AG04450 (cell line): ENCODE data around the gene SLC30A7. TPM values are rescaled to one million over a fixed set of nuclear protein-coding genes. Genes with fewer than 3 reads are reported as not detected.
A peak's percentile ranks its signal among the peaks of the same experiment; 100 is the strongest.
"Not testable (repeated sequence)": the region's sequence is repeated elsewhere in the genome, so short reads cannot be mapped to it uniquely, and the experiment has no call there.

Source experiments
- CTCF ChIA-PET: fragments of 300-600, 350-600 bp; formaldehyde crosslinking; extraction: SDS; loops from one replicate; lab custom pipeline; 2022; ENCODE audit warnings: antibody characterized with exemption, inconsistent platforms; lab: Charles Lee
- POLR2A ChIA-PET: fragments of 350-600 bp; formaldehyde crosslinking; extraction: SDS; loops from one replicate; lab custom pipeline; 2021; ENCODE audit warnings: antibody characterized with exemption, inconsistent platforms; lab: Yijun Ruan, JAX
- DNase-seq: peaks from one replicate; pipeline ENCODE4 v3.0.0-alpha.2; 2011; ENCODE audit warnings: low read depth, low spot score
- H3K27ac ChIP-seq: one replicate; pipeline ENCODE4 v1.5.1; 2012; ENCODE audit warnings: low read depth, low read length, control low read depth
- H3K27me3 ChIP-seq: one replicate; pipeline ENCODE4 v1.6.0; 2012; ENCODE audit warnings: low read length; ENCODE audit not compliant: control insufficient read depth, insufficient read depth
- H3K4me3 ChIP-seq: 2 replicates; pipeline ENCODE4 v1.5.1; 2011; ENCODE audit warnings: mild to moderate bottlenecking, low read depth, low read length, control low read depth
- H3K9me3 ChIP-seq: 2 replicates; pipeline ENCODE4 v1.5.1; 2012; ENCODE audit warnings: low read length; ENCODE audit not compliant: control insufficient read depth, insufficient read depth
- CTCF ChIP-seq: IDR thresholded peaks from 2 replicates; pipeline ENCODE4 v1.5.1; 2011; ENCODE audit warnings: low read depth, low read length, control low read depth, inconsistent platforms
- polyA minus RNA-seq: library from RNA; depleted of rRNA, polyadenylated mRNA; stranded (reverse); fragments of >200 nt; gene quantifications from 2 replicates; pipeline ENCODE4 v1.2.3, GENCODE V29; 2011; rRNA and poly(A)+ RNA removed
- polyA plus RNA-seq: library from polyadenylated mRNA; depleted of rRNA; stranded (reverse); fragments of >200 nt; gene quantifications from 2 replicates; pipeline ENCODE4 v1.2.3, GENCODE V29; 2011; rRNA removed

Gene SLC30A7
- polyA plus RNA-seq (15.1 and 15.3 TPM in 2 replicates), polyA minus RNA-seq (31.0 and 39.1 TPM in 2 replicates)

GRCh38 chr1:100895540-100896480, at the start of gene SLC30A7:
Gene SLC30A7 (plus strand): TSS chr1:100896090. CDS start chr1:100896263, 173 bp downstream.
- no peaks in the 10 kb centered on the region for H3K27me3 ChIP-seq
- ChIA-PET POLR2A (interaction anchor here (0.5 to 1.0 kb wide), 2 partner anchors 11 to 340 kb away, joined by 3 to 4 read pairs; no protein-coding TSS in a partner anchor), CTCF (interaction anchor here (1.7 to 3.3 kb wide), 2 partner anchors 28 to 393 kb away, joined by 8 to 15 read pairs; no protein-coding TSS in a partner anchor)
- H3K9me3 ChIP-seq: no peaks in the 10 kb centered on the region
- peak within 1 kb of the TSS; percentile 90 for H3K27ac ChIP-seq
- peak; percentile 49 for DNase-seq
- H3K4me3 ChIP-seq: peak within 1 kb of the TSS; percentile 85
- no peak for TF ChIP-seq CTCF

DNA sequence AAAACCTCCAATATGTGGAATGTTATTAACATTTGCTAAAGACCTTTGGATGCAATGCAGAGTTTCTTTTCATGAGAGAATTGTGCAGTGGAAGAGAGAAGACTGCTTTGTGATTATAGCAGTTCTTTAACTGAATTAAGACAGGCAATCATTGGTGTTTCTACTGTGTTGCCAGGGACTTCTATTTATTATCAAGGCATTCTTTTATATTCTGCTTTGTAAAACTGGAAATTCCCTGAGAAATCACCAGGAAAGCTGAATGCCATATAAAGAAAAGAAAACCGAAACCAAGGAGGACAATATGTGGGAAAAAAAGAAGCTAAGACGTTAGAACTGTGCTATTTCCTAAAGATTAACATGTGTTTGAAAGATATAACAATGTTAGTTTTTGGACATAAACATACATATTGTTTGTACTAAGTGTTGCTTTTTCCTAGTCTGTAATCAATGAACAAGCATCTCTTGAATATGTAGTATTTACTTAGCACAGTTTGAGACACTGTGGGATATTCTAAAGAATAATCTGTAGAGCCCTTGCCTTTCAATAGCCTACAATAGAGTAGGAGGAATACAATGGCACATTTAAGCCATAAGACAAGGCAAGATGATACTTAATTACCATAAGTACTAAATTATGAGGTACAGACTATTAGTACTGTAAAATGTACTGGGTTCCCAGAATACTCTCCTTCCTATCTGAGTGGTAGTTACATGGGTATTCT, 48.4 kb upstream of the SLC30A7 start:
- Histone ChIP-seq H3K27ac (no peak overlapping the region), H3K4me3 (peak overlapping the region; percentile 38), H3K9me3 (peaks cover 2% of the 10 kb centered on the region; the same call in 1 of the 2 replicates), H3K27me3 (no peaks in the 10 kb centered on the region)
- ChIA-PET POLR2A (no interaction called here), CTCF (interaction anchor here (1.6 kb wide), 1 partner anchor 384 kb away, joined by 10 read pairs; no protein-coding TSS in a partner anchor)
- DNase-seq: no peak
- no peak for TF ChIP-seq CTCF

DNA sequence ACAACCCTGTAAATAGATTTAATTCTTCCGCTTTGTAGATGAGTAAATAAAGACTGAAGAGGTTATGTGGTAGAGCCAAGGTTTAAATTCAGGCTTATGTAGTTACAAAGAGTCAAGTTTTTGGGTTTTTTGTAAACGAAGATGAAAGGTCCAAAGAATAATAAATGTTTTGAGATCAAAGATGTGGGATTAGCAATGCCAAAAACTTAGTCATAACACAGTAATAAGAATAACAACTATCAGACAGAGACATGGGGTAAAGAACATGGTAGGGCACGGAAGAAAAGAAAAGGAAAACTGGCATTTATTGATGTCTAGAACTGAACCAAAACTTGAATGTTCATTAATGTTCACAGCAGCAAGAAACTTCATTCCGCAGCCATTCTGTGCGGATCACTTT, 44.2 kb upstream of the SLC30A7 start:
- DNase-seq: no peak
- no peak overlapping the region for H3K27ac ChIP-seq
- H3K9me3 ChIP-seq: peaks cover 3% of the 10 kb centered on the region; the same call in 1 of the 2 replicates
- CTCF ChIA-PET: interaction anchor here (1.1 to 1.6 kb wide), 2 partner anchors 17 to 39 kb away, joined by 3 to 8 read pairs; no protein-coding TSS in a partner anchor
- TF ChIP-seq CTCF: no peak
- no peaks in the 10 kb centered on the region for H3K27me3 ChIP-seq
- POLR2A ChIA-PET: no interaction called here
- H3K4me3 ChIP-seq: no peak overlapping the region

GRCh38 chr1:100852976-100853375, 42.9 kb upstream of the SLC30A7 start:
- Histone ChIP-seq H3K27ac (no peak overlapping the region), H3K9me3 (peaks cover 3% of the 10 kb centered on the region; the same call in 1 of the 2 replicates), H3K4me3 (no peak overlapping the region), H3K27me3 (no peaks in the 10 kb centered on the region)
- ChIA-PET CTCF (interaction anchor here (1.1 to 1.6 kb wide), 2 partner anchors 16 to 40 kb away, joined by 3 to 8 read pairs; no protein-coding TSS in a partner anchor), POLR2A (no interaction called here)
- DNase-seq: no peak
- no peak for TF ChIP-seq CTCF

DNA sequence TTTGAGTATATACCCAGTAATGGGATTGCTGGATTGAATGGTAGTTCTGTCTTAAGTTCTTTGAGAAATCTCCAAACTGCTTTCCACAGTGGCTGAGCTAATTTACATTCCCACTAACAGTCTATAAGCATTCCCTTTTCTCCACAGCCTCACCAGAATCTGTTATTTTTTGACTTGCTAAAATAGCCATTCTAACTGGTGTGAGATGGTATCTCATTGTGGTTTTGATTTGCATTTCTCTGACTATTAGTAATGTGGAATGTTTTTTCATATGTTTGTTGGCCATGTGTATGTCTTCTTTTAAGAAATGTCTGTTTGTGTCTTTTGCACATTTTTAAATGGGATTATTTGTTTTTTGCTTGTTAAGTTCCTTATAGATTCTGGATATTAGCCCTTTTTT, 40.8 kb upstream of the SLC30A7 start:
- H3K4me3 ChIP-seq, POLR2A ChIA-PET, H3K27me3 ChIP-seq, H3K27ac ChIP-seq, H3K9me3 ChIP-seq, DNase-seq: not testable (repeated sequence)
- CTCF ChIA-PET: interaction anchor here (0.6 to 1.7 kb wide), 2 partner anchors 14 to 667 kb away, joined by 3 to 4 read pairs; no protein-coding TSS in a partner anchor
